Calu3 (cell line): ENCODE results near the gene TFB2M. TPM values are rescaled to one million over a fixed set of nuclear protein-coding genes. Genes with fewer than 3 reads are reported as not detected.

Source experiments
- BruUV-seq: library from RNA; stranded (reverse); fragments of 400-500 nt; replicated peaks from 2 replicates; lab custom pipeline; 2021; lab: Mats Ljungman, UMichigan
- CTCF ChIA-PET: fragments of 300-600 bp; sonication (Branson Sonifier 250); formaldehyde crosslinking; loops from one replicate; lab custom pipeline; 2022; ENCODE audit warnings: antibody characterized with exemption; lab: Charles Lee
- DNase-seq: peaks from one replicate; pipeline ENCODE4 v3.0.0; 2022
- H3K27ac Mint-ChIP-seq: one replicate; pipeline ENCODE4 v1.8.0; 2022; ENCODE audit warnings: mixed read lengths; ENCODE audit not compliant: unreplicated experiment
- H3K27me3 Mint-ChIP-seq: one replicate; pipeline ENCODE4 v1.8.0; 2022; ENCODE audit warnings: mixed read lengths; ENCODE audit not compliant: unreplicated experiment
- H3K36me3 Mint-ChIP-seq: one replicate; pipeline ENCODE4 v1.8.0; 2022; ENCODE audit warnings: mild to moderate bottlenecking, moderate library complexity, mixed read lengths; ENCODE audit not compliant: insufficient read depth, unreplicated experiment
- H3K4me1 Mint-ChIP-seq: one replicate; pipeline ENCODE4 v1.8.0; 2022; ENCODE audit warnings: mild to moderate bottlenecking, low read depth, mixed read lengths; ENCODE audit not compliant: unreplicated experiment
- H3K4me3 Mint-ChIP-seq: one replicate; pipeline ENCODE4 v1.8.0; 2022; ENCODE audit warnings: mild to moderate bottlenecking, low read depth, moderate library complexity, mixed read lengths; ENCODE audit not compliant: unreplicated experiment
- H3K9me3 Mint-ChIP-seq: one replicate; pipeline ENCODE4 v1.8.0; 2022; ENCODE audit warnings: low read depth, mixed read lengths; ENCODE audit not compliant: unreplicated experiment
- CTCF ChIP-seq: fragments of 200-600 bp; IDR thresholded peaks from one replicate; pipeline ENCODE4 v1.8.0; 2022; ENCODE audit warnings: antibody characterized with exemption; ENCODE audit not compliant: unreplicated experiment
- intact Hi-C: fragments of 100-400 bp; cut with micrococcal nuclease; formaldehyde crosslinking; loops from one replicate; pipeline ENCODE4 v1.10.0; 2022; ENCODE audit not compliant: unreplicated experiment
- total RNA-seq: library from RNA; stranded (reverse); gene quantifications from 2 replicates; pipeline ENCODE4 v1.2.3, GENCODE V29; 2022

TFB2M gene
- total RNA-seq, 1 experiment from 2014 or later = 23.0 TPM

GRCh38 chr1:246588159-246588721 lies 22.2 kb upstream of the TFB2M start:
- H3K4me3 Mint-ChIP-seq = no peak overlapping the region
- DNase-seq = no peak
- no TSS peak for BruUV-seq
- no peaks in the 10 kb centered on the region for H3K27me3 Mint-ChIP-seq
- TF ChIP-seq CTCF = no peak
- intact Hi-C loops = no loop called here
- H3K9me3 Mint-ChIP-seq = no peaks in the 10 kb centered on the region
- CTCF ChIA-PET = no interaction called here
- H3K27ac Mint-ChIP-seq = no peak overlapping the region
- no peaks in the 10 kb centered on the region for H3K36me3 Mint-ChIP-seq
- peaks cover 7% of the 10 kb centered on the region for H3K4me1 Mint-ChIP-seq

GRCh38 chr1:246587606-246588005 lies 21.5 kb upstream of the TFB2M start:
- H3K4me1 Mint-ChIP-seq = peaks cover 13% of the 10 kb centered on the region
- CTCF ChIA-PET = no interaction called here
- BruUV-seq = no TSS peak
- TF ChIP-seq CTCF = no peak
- H3K27ac Mint-ChIP-seq = no peak overlapping the region
- no peaks in the 10 kb centered on the region for H3K36me3 Mint-ChIP-seq
- intact Hi-C loops = no loop called here
- no peak for DNase-seq
- H3K27me3 Mint-ChIP-seq = no peaks in the 10 kb centered on the region
- H3K4me3 Mint-ChIP-seq = no peak overlapping the region
- H3K9me3 Mint-ChIP-seq = no peaks in the 10 kb centered on the region

- no peak for TF ChIP-seq CTCF
- peaks cover 13% of the 10 kb centered on the region for H3K4me1 Mint-ChIP-seq
- no TSS peak for BruUV-seq
- no peaks in the 10 kb centered on the region for H3K9me3 Mint-ChIP-seq
- no peaks in the 10 kb centered on the region for H3K27me3 Mint-ChIP-seq
- no peaks in the 10 kb centered on the region for H3K36me3 Mint-ChIP-seq
- no peak overlapping the region for H3K27ac Mint-ChIP-seq
- CTCF ChIA-PET = no interaction called here
- no peak overlapping the region for H3K4me3 Mint-ChIP-seq
- intact Hi-C loops = no loop called here
- no peak for DNase-seq
Measured at GRCh38 chr1:246587032-246587431, 21.0 kb upstream of the TFB2M start.

- Mint-ChIP-seq H3K27ac (no peak overlapping the region), H3K4me1 (peaks cover 13% of the 10 kb centered on the region), H3K27me3 (no peaks in the 10 kb centered on the region), H3K9me3 (no peaks in the 10 kb centered on the region), H3K36me3 (no peaks in the 10 kb centered on the region), H3K4me3 (no peak overlapping the region)
- DNase-seq = no peak
- CTCF ChIA-PET = interaction anchor here (0.5 kb wide), 1 partner anchor 1470 kb away, joined by 3 read pairs; no protein-coding TSS in a partner anchor
- no TSS peak for BruUV-seq
- TF ChIP-seq CTCF = no peak
- intact Hi-C loops = no loop called here
Measured at GRCh38 chr1:246583448-246584185, 17.6 kb upstream of the TFB2M start.
